Activated CD4-positive, alpha-beta T cell treated with anti-CD3 and anti-CD28 coated beads, Interleukin-2, amount 50 U/mL, for 16 hours (primary cell): ENCODE measurements around the gene INPP5D.
"Not testable (repeated sequence)": the region's sequence is repeated elsewhere in the genome, so short reads cannot be mapped to it uniquely, and the experiment has no call there.

Experiments used
- DNase-seq: peaks from one replicate; pipeline ENCODE4 v3.0.0-alpha.2; 2020

Gene INPP5D

DNA sequence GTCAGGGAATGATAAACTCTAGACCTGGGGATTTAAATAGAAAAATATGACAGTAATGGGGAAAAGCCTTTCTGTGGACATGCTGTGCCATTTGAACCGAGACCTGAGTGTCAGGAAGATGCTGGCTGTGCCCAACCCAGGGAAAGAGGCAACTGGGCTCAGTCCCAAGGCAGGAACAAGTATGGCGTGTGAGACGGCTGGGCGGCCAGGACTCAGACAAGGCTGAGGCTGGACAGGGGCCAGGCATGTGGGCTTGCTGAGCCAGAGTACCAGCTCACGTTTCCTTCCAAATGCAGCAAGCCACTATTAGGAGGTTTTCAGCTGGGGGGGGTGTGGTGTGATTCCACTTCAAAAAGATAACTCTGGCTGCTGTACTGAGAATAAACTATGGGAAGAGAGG, 92.4 kb downstream of the INPP5D start:
- no peak for DNase-seq

DNA sequence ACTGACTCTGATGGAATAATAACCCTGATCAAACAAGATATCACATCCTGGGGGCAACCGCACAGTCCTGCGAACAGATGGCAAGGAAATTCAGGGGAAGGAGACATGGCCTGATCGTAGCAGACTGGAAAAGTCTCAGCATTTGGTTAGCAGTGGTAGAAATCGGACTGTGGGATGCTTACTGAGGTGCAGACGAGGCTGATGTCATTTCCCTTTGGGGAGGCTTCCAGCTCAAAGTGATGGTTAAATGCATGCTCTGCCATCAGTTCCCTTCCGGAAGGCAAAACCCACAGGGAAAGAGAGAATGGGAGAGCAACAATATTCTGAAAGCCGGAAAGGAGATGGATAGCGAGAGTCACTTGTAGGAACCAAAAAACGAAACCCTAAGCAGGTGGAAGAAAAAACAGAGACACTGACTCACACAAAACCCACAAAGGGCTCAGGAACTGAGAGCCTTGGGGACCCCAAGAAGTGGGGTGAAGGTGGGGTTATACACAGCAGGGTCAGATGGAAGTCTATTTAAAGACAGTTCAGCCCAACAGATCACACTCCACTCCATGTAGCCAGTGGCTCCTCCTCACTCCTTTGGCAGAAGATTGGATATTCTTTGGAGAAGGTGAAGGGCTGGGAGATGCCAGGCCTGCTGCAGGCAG, 93.1 kb downstream of the INPP5D start:
- no peak for DNase-seq

DNA sequence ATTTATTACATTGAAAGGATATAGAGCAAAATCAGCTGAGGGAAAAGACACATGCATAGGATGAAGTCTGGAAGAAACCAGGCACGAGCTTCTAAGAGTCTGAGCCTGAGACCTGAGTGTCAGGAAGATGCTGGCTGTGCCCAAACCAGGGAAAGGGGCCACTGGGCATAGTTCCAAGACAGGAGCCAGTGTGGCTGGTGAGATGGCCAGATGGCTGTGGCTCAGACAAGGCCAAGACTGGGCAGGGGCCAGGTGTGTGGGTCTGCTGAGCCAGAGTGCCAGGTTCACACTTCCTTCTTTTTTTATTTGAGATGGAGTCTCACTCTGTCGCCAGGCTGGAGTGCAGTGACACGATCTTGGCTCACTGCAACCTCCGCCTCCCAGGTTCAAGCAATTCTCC, 95.9 kb downstream of the INPP5D start:
- DNase-seq: no peak

DNA sequence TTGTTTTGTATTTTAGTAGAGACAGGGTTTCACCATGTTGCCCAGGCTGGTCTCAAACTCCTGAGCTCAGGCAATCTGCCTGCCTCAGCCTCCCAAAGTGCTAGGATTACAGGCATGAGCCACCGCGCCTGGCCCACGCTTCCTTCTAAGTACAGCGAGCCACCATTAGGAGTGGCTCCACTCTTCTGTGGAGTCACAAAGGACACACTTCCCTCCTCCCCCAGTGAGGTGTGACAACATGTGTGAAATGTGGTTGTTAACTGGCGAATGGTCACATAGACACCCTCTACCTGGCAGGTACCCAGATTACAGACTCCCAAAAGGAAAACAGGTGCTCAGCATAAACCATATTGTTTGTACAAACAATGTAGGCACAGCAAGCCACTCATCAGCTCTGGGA, 96.3 kb downstream of the INPP5D start:
- not testable (repeated sequence) for DNase-seq

DNA sequence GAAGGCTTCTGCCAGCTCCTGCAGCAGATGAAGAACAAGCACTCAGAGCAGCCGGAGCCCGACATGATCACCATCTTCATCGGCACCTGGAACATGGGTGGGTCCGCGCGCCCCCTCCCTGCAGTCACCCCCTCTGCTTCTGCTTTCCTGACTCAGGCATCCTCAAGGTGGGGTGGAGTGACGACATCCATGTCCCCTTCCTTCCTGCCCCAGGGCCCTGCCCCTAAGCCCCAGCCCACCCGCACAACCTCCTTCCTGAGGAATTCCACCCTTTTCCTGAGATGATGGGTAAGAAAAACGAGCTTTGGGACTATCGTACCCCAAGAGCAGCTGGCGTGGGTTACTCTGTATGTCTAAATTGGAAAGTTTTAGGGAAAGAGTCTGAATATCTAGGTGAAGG, 101.6 kb downstream of the INPP5D start:
- DNase-seq: no peak

DNA sequence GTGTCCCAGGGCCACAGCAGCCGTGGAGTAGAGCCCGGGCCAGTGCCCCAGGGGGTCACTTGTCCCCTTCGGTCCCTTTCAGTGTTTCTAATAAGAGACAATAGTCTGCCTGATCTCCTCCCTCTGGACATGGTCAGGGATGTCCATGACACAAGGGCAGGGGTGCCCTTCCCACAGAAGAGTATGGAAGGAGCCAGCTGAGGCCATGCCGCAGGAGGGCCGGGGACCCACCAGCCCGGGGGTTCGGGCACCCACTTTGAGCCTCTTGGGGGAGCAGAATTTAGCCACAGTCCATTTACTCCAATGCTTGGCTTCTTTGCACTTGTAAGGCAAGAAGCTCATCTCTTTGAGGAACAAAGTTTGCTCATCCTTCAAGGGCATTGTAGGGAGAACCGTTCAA, 102.6 kb downstream of the INPP5D start:
- DNase-seq: no peak

DNA sequence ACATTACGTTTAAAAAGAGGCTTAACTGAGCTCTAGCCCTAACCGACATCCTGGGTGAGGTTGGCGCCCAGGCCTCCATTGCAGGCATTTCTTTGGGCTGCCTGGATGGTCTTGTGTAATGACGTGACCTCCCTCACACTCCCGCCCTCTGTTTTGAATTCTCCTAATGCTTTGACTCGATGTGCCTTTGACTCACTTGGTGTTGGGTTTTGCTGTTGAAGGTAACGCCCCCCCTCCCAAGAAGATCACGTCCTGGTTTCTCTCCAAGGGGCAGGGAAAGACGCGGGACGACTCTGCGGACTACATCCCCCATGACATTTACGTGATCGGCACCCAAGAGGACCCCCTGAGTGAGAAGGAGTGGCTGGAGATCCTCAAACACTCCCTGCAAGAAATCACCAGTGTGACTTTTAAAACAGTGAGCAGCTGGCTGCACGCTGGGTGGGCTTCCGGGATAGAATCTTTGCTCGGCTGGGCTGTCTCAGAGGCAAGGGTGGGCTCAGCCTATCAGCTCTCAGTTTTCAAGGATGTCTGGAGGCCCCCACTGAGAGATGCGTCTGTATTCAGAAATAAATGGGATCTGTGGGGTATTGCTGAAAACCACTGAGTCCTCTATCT, 103.5 kb downstream of the INPP5D start:
- DNase-seq: no peak

DNA sequence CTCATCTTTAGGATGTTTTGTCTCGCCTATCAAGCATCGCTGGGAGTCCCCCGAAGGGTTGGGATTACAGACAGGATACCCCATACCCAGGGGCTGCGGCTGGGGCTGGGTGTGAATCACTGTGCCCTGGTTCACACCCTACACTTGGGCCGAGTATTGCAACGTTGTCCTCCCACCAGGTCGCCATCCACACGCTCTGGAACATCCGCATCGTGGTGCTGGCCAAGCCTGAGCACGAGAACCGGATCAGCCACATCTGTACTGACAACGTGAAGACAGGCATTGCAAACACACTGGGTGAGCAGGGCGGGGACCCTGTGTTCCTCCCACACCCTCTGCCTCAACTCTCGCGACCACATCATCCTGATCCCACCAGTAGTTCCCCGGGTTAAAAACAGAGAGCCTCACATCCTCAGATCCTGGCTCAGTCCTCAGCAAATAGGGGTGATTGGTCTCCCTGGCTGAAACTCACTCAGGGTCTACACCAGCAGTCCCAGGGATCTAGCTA, 104.0 kb downstream of the INPP5D start:
- no peak for DNase-seq

DNA sequence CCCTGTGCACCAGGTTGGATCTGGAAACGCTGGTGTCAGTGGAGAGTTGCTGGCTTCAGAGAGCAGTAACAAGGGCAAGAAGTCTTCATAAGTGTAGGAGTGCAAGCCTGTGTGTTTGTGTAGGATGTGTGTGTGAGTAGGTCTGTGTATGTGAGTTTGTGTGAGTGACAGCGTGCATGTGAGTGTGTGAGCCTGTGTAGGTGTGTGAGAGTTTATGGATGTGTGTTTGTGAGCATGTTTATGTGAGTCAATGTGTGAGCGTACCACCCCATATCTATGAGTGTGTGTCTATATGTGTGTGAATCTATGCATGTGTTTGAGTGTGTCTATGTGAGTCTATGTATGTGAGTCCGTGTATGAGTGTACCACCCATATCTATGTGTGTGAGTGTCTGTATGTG, 104.8 kb downstream of the INPP5D start:
- DNase-seq: no peak

DNA sequence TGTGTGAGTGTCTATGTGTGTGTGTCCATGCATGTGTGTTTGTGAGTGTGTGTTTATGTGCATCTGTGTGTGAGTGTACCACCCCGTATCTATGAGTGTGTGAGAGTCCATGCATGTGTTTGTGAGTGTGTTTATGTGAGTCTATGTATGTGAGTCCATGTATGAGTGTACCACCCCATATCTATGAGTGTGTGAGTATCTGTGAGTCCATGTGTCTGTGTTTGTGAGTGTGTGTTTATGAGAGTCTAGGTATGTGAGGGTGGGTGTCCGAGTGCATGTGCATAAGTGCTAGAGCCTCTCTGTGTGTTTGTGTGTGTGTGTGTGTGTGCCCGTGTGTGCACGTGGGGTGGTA, 105.4 kb downstream of the INPP5D start:
- DNase-seq: no peak

DNA sequence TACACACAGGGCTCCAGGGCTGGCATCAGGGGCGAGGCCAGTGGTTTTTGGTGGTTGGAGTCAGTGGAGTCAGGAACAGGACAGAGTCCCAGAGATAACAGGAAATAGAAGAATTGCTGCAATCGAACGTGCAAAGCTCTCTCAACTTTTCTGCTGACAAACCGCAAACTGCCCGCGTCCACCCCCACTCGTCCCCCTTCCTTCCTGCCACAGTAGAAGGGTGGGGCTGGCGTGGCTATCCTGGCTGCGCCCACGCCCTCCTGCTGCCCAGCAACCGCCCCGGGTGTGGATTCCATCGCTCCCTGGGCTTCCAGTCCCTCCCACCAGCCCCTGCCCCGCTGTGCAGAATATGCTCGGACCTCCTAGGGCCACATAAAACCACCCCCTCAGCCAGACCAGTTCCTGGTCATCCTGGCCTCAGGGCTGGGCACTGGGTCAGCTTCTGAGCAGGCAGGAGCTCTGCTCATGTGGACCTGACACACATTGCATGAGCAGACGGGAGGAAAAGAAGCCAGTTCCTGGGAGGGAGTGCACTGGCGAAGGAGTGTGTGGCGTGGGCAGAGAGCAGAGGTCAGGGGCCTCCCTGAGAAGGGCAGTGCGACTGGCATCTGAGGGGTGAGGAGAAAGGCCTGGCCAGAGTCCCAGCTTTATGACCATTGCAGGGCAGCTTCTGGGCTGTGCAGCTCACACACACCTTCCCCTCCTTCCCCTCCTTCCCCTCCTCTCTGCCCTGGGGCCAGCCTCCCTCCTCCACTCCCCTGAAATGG, 105.9 kb downstream of the INPP5D start:
- peak; percentile 56 for DNase-seq

DNA sequence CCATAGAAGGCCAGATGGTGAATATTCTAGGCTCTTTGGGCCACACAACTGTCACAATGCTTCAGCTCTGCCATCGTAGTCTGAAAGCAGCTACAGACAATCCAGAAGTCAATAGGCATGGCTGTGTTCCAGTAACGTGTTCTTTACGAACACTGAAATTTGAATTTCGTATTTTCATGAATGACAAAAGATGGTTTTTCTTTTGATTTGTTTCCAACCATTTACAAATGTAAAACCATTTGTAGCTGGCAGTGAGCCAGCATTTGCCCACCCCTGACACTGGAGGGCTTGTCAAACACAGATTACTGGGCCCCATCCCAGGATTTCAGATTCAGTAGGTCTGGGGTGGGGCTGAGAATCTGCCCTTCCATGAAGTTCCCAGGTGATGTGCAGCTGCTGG, 108.3 kb downstream of the INPP5D start:
- DNase-seq: no peak

DNA sequence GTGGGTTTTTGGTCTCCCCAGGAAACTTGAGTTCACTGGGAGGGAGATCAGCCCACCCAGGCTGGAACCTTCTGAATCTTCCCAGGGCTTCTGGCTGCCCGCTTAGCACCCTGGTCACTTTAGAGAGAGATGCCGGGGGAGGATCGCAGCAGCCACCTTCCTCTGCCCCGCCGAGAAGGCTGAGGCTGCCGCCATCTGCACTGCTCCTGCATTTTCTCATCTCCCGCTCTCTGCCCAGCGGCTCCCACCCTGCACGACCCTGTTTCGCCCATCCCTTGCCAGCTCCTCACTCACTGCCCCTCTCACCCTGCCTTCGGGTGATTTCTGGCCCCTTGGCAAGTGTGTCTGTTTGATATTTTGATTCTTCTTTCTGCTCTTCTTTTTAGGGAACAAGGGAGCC, 108.8 kb downstream of the INPP5D start:
- DNase-seq: no peak

DNA sequence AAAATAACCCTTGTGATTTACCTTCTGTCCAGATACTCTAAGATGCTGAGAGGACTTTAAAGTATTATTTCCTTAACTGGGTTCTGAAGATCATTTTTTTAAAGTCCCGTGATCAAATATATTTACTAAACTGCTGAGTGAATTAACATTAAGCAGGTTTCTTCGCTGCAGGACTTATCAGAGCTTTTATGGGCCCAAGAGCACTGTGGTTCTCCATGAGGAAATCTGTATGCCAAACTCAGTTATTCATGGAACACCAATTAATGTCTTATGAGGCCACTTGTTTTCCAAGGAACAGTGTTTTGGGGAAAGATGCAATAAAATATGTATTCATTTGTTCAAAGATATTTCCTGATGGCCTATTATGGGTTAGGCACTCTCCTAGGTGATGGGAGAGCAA, 111.2 kb downstream of the INPP5D start:
- DNase-seq: no peak

DNA sequence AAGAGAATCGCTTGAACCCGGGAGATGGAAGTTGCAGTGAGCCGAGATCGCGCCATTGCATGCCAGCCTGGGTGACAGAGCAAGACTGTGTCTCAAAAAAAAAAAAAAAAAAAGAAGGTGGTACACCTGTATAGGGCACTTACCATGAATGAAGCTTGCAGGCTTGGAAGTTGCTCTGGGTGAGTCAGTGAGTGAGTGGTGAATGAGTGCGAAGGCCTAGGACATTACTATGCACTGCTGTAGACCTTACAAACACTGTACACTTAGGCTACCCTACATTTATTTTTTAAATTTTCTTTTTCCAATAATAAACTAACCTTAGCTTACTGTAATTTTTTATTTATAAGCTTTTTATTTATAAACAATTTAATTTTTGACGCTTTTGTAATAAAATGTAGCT, 113.0 kb downstream of the INPP5D start:
- DNase-seq: no peak

DNA sequence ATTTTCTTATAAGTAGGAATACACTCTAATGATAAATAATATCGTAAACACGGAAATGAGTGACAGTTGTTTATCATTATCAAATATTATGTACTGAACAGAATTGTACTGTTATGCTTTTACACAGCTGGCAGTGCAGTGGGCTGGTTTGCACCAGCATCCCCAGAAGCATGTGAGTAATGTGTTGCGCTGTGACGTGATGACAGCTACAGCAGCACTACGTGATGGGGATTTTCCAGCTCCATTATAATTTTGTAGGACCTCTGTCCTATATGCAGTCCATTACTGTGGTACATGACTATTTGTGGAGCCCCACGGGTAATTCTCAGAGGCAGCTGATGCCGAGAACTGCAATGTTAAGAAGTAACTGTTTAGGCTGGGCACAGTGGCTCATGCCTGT, 114.0 kb downstream of the INPP5D start:
- DNase-seq: no peak

DNA sequence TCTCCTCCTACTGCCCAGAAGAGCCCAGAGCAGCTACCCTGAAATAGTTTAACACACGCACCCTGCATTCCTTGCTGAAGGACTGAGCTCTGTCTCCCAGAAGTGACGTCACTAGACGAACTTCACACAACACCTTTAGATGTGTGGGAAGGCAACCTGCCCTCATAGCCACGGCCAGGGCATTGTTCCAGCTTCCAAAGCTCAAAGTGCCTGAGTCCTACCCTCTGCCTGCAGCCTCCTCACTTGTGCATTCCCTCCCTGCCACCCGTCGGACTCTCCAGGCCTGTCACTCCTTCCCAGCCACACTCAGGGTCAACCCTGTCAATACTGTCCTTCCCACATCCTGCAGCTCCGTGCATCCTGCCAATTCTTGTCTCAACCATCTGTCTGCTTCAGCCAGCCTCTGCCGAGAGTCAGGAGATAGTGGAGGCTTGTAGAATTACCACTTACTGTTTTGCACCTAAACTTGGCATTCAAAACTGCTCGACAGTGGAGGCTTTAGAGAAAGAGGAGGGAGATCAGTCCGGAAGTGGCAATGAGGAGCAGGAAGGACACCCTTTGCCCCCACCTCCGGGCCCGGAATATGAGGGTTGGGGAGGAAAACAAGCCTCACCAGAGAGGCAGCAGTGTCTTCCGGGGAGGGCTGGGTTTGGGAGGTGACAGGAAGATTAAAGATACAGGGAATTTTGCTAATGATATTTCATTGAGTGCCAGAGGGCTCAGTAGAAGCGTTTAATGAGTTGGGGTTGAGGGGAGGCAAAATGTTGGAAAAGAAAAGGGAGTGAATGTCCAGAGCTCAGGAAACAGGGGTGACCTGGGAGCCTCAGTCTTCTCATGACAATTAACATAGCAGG, 119.1 kb downstream of the INPP5D start:
- DNase-seq: no peak

DNA sequence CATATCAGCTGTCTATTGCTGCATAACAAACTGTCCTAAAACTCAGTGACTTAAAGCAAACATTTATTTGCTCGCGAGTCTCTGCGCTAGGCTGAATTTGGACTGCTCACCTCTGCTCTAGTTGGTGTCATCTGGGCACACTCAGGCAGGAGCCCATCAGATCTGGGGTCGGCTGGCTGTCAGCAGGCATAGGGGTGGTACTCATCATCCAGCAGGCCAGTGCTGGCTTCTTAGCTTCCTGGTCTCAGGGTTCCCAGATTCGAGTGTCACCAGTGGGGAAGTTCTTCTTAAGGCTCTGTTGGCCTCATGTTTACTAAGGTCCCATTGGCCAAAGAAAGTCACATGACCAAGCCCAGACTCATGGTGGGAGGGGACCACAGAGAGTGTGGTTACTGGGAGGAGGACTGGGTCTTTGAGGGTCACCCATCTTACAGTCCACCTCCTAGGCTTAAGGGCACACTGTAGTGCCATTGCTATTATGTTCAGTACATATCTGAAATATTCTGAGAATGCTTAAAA, 119.8 kb downstream of the INPP5D start:
- no peak for DNase-seq

DNA sequence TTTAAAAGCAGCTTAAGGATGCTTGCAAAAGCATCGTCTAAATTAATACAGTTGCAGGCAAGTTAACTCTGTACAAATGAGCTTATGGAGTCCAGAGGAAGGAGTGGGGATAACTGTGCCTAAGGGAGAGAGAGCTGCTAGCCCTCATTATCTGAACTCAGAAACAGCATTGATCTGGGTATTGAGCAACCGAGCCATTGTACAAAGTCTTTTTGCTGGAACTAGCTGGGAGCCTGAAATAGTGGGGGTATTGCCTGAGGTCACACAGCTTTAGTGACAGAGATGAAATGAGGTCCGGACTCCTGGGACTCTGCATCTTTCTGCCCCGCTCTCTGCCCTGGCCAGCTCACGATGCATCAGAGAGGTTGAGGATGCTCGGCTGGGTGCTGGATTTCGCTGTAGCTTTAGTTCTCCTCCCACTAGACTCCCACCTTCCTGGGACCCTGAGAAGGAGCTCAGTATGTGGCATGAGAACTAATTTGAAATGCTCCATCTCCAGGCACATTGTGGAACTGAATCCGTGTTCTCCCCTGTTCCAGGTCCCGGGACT, 123.8 kb downstream of the INPP5D start:
- DNase-seq: no peak

DNA sequence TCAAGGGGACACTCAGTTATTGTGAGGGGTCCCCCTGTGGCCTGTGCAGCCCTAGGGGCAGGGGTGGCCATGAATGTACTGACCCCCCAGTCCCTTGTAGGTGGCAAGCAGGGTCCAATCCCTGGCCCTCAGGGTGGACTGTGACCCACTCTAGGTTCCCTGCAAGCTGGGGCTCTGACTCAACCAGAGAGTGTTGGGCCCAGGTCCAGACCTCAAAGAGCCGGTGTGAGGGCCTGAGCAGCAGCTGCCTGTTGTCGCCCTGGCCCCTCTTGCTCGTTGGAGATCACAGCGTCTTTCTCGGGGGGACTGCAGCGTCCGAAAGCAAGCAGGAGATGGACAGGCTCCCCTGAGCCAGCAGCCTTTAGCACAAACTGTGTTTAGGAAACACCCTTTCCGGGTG, 124.5 kb downstream of the INPP5D start:
- no peak for DNase-seq

DNA sequence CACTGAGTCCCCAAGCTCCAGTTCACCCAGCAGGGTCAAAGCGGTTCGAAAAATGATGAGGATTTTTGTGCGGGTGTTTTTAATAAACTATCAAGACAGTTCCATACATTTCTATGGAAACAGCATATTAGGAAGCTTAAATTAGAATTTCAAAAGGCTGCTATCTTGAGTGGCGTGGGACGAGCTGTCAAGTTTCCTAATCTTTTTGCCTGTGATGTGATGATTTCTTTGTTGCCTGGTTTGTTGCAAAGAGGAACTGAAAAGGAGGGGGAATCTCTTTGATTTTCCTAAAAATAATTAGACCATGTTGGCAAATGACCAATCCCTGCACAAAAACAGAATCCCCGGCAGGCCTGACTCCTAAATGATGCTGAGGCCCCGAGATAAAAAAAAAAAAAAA, 125.2 kb downstream of the INPP5D start:
- DNase-seq: no peak

DNA sequence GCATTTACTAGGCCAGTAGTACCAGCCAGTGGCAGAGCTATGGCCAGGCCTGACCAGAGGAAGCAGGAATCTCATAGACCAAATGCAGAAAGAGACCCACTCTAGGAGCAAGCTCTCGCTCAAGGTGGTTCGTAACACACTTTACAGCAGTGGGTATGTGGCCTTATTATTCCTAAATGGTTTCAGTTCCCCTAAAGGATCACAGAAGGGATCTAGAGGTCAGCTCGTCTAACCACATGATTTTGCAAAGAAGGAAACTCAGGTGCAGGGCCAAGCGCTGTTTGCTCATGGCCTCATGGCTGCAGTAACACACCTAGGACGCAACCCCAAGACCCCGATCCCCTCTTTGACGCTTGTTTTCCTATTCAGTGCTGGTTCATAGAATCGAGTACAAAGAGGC, 125.8 kb downstream of the INPP5D start:
- DNase-seq: no peak

DNA sequence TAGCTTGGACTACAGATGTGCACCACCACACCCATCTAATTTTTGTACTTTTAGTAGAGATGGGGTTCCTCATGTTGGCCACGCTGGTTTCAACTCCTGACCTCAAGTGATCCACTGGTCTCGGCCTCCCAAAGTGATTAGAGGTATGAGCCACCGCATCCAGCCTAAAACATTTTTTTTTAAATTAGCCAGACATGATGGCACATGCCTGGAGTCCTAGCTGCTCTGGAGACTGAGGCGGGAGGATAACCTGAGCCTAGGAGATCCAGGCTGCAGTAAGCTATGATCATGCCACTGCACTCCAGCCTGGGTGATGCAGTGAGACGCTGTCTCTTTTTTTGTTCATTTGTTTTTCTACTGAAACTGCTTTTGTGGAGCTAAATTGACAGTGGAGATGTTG, 126.7 kb downstream of the INPP5D start:
- no peak for DNase-seq
